Mammary epithelial cell (primary cell): Measurements from ENCODE around the gene CD300LD.

Experiments used
- EZH2 ChIP-seq: IDR thresholded peaks from 2 replicates; pipeline ENCODE4 v1.6.1; 2012; ENCODE audit warnings: low read length, inconsistent platforms, borderline replicate concordance
- TF ChIP-seq, protein P1 (sequence below), 2 donors: IDR thresholded peaks in 1 of 2; conservative IDR thresholded peaks in 1 of 2; 2 replicates each; pipeline ENCODE4 v1.5.1; 2011 to 2012; ENCODE audit warnings: inconsistent platforms in 2 of 2, low read length in 2 of 2, mild to moderate bottlenecking in 2 of 2, control low read depth in 1 of 2, low read depth in 1 of 2; ENCODE audit not compliant: insufficient read depth in 1 of 2; ENCODE audit errors: extremely low read depth in 1 of 2

DNA sequence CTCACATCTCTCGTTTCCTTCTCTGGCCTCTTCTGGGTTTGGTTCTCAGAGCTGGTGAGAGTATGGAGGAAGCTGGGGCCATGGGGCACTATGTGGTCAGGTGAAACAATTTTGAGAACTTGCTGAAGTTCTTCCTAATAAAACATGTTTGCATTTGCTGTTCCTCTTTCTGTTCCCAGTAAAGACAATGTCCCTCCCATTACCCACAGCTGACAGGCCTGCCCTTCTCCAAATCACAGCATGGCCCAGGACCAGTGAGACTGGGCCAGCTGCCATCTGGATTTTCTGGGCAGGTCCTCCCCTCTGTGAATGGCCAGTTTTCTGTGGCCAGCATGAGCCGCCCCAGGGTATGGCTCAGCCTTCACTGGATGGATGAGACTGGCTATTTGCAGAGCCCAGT, 24.7 kb downstream of the CD300LD start, which contains the start of gene CD300H:
- TF ChIP-seq, protein P1, sequence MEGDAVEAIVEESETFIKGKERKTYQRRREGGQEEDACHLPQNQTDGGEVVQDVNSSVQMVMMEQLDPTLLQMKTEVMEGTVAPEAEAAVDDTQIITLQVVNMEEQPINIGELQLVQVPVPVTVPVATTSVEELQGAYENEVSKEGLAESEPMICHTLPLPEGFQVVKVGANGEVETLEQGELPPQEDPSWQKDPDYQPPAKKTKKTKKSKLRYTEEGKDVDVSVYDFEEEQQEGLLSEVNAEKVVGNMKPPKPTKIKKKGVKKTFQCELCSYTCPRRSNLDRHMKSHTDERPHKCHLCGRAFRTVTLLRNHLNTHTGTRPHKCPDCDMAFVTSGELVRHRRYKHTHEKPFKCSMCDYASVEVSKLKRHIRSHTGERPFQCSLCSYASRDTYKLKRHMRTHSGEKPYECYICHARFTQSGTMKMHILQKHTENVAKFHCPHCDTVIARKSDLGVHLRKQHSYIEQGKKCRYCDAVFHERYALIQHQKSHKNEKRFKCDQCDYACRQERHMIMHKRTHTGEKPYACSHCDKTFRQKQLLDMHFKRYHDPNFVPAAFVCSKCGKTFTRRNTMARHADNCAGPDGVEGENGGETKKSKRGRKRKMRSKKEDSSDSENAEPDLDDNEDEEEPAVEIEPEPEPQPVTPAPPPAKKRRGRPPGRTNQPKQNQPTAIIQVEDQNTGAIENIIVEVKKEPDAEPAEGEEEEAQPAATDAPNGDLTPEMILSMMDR (conservative IDR thresholded peaks at IDR 0.05 in 1 of 2, IDR thresholded peaks at IDR 0.05 in 1 of 2; ENCODE audit: extremely low read depth in 1 of 2, insufficient read depth in 1 of 2, low read depth in 1 of 2, low read length in 2 of 2), result no peak
- TF ChIP-seq EZH2, result no peak
